ENCODE measurements around the gene KCNIP3.
"Not testable (repeated sequence)": the region's sequence is repeated elsewhere in the genome, so short reads cannot be mapped to it uniquely, and the experiment has no call there.

KCNIP3 gene

GRCh38 chr2:95376311-95377215 lies 79.4 kb downstream of the KCNIP3 start:
- no peak for DNase-seq
- peaks cover 28% of the 10 kb centered on the region for H3K27me3 Mint-ChIP-seq
- H3K4me3 Mint-ChIP-seq, result no peak overlapping the region
- no peak overlapping the region for H3K27ac Mint-ChIP-seq
- H3K36me3 Mint-ChIP-seq (ENCODE audit: low read depth), result no peaks in the 10 kb centered on the region
- peaks cover 2% of the 10 kb centered on the region for H3K9me3 Mint-ChIP-seq
- H3K4me1 Mint-ChIP-seq (ENCODE audit: low read depth), result peaks cover 4% of the 10 kb centered on the region

GRCh38 chr2:95377216-95378123 lies 80.3 kb downstream of the KCNIP3 start:
- H3K27ac Mint-ChIP-seq, result no peak overlapping the region
- peaks cover 4% of the 10 kb centered on the region for H3K4me1 Mint-ChIP-seq (ENCODE audit: low read depth)
- H3K9me3 Mint-ChIP-seq, result no peaks in the 10 kb centered on the region
- H3K27me3 Mint-ChIP-seq, result peaks cover 26% of the 10 kb centered on the region
- H3K4me3 Mint-ChIP-seq, result no peak overlapping the region
- H3K36me3 Mint-ChIP-seq (ENCODE audit: low read depth), result no peaks in the 10 kb centered on the region
- DNase-seq, result no peak

GRCh38 chr2:95378281-95378680 lies 81.1 kb downstream of the KCNIP3 start:
- not testable (repeated sequence) for H3K4me1 Mint-ChIP-seq (ENCODE audit: low read depth); H3K36me3 Mint-ChIP-seq (ENCODE audit: low read depth); H3K9me3 Mint-ChIP-seq; H3K4me3 Mint-ChIP-seq; DNase-seq; H3K27ac Mint-ChIP-seq
- H3K27me3 Mint-ChIP-seq, result peaks cover 23% of the 10 kb centered on the region

GRCh38 chr2:95379371-95379831 lies 82.3 kb downstream of the KCNIP3 start:
- Mint-ChIP-seq H3K4me1 (ENCODE audit: low read depth) (peaks cover 4% of the 10 kb centered on the region), H3K9me3 (no peaks in the 10 kb centered on the region), H3K27ac (no peak overlapping the region), H3K36me3 (ENCODE audit: low read depth) (no peaks in the 10 kb centered on the region), H3K27me3 (peaks cover 27% of the 10 kb centered on the region), H3K4me3 (no peak overlapping the region)
- no peak for DNase-seq

- no peak overlapping the region for H3K4me3 Mint-ChIP-seq
- H3K27ac Mint-ChIP-seq, result no peak overlapping the region
- no peaks in the 10 kb centered on the region for H3K9me3 Mint-ChIP-seq
- DNase-seq, result no peak
- peaks cover under 1% of the 10 kb centered on the region for H3K4me1 Mint-ChIP-seq (ENCODE audit: low read depth)
- H3K27me3 Mint-ChIP-seq, result peaks cover 21% of the 10 kb centered on the region
- H3K36me3 Mint-ChIP-seq (ENCODE audit: low read depth), result no peaks in the 10 kb centered on the region
These were observed 83.1 kb downstream of the KCNIP3 start for GRCh38 chr2:95380280-95380679.

DNA sequence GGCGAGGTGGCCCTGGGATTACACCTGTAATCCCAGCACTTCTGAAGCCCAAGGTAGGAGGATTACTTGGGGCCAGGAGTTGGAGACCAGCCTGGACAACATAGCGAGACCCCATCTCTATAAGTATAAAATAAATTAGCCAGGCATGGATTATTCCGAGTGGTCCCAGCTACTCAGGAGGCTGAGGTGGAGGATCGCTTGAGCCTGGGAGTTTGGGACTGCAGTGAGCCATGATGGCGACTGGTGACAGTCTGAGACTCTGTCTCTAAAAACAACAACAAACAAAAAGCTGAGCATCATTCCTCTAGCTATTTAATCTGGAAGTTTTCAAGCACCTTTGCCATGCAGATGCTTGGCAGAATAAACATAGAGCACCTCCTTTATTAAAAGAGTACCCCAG lies 83.6 kb downstream of the KCNIP3 start:
- no peak for DNase-seq
- H3K9me3 Mint-ChIP-seq, result no peaks in the 10 kb centered on the region
- no peaks in the 10 kb centered on the region for H3K36me3 Mint-ChIP-seq (ENCODE audit: low read depth)
- H3K4me1 Mint-ChIP-seq (ENCODE audit: low read depth), result no peaks in the 10 kb centered on the region
- no peak overlapping the region for H3K4me3 Mint-ChIP-seq
- no peak overlapping the region for H3K27ac Mint-ChIP-seq
- H3K27me3 Mint-ChIP-seq, result peaks cover 18% of the 10 kb centered on the region

DNA sequence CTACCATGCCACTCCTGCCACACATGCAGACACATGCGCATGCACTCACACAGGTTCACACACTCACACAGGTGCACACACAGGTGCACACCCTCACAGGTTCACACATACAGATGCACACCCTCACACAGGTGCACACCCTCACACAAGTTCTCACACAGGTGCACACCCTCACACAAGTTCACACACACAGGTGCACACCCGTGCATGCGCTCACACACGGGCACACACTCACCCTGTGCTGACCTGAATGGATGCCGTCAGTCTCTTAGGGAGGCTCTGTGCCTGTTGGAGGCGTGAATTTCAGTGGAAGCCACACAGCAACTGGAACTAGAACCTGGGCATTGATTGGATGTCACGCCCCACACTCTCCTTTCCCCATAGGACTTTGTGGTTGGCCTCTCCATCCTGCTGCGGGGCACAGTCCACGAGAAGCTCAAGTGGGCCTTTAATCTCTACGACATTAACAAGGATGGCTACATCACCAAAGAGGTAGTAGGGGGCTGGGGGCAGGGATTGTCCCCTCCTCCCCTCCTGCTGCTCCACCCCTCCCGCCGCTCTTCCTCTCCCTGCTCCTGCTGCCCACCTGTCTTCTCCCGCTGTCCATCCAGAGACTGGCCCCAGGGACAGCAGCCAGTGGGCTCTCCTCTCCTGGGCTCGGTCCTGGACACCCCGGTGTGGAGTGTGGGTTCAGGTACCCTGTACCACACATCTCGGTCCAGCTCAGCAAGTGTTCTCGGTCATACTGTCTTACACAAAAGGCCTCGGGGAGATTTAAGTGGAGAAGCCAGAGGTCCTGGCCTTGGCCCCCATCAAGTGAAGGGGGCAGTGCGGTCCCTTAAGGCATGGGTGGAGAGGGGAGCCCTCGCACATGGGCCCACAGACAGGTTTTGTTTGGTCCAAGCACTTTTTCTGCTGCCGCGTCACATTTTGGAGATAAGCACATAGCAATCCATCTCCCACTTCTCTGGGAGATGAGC lies 84.4 kb downstream of the KCNIP3 start:
- H3K36me3 Mint-ChIP-seq (ENCODE audit: low read depth), result no peaks in the 10 kb centered on the region
- no peak overlapping the region for H3K27ac Mint-ChIP-seq
- H3K4me1 Mint-ChIP-seq (ENCODE audit: low read depth), result no peaks in the 10 kb centered on the region
- DNase-seq, result no peak
- H3K27me3 Mint-ChIP-seq, result peaks cover 14% of the 10 kb centered on the region
- H3K4me3 Mint-ChIP-seq, result no peak overlapping the region
- H3K9me3 Mint-ChIP-seq, result no peaks in the 10 kb centered on the region

- H3K9me3 Mint-ChIP-seq, result no peaks in the 10 kb centered on the region
- H3K27ac Mint-ChIP-seq, result no peak overlapping the region
- no peaks in the 10 kb centered on the region for H3K36me3 Mint-ChIP-seq (ENCODE audit: low read depth)
- H3K27me3 Mint-ChIP-seq, result peaks cover 10% of the 10 kb centered on the region
- DNase-seq, result no peak
- H3K4me1 Mint-ChIP-seq (ENCODE audit: low read depth), result no peaks in the 10 kb centered on the region
- H3K4me3 Mint-ChIP-seq, result no peak overlapping the region
These were observed 85.0 kb downstream of the KCNIP3 start for GRCh38 chr2:95382192-95382591.

DNA sequence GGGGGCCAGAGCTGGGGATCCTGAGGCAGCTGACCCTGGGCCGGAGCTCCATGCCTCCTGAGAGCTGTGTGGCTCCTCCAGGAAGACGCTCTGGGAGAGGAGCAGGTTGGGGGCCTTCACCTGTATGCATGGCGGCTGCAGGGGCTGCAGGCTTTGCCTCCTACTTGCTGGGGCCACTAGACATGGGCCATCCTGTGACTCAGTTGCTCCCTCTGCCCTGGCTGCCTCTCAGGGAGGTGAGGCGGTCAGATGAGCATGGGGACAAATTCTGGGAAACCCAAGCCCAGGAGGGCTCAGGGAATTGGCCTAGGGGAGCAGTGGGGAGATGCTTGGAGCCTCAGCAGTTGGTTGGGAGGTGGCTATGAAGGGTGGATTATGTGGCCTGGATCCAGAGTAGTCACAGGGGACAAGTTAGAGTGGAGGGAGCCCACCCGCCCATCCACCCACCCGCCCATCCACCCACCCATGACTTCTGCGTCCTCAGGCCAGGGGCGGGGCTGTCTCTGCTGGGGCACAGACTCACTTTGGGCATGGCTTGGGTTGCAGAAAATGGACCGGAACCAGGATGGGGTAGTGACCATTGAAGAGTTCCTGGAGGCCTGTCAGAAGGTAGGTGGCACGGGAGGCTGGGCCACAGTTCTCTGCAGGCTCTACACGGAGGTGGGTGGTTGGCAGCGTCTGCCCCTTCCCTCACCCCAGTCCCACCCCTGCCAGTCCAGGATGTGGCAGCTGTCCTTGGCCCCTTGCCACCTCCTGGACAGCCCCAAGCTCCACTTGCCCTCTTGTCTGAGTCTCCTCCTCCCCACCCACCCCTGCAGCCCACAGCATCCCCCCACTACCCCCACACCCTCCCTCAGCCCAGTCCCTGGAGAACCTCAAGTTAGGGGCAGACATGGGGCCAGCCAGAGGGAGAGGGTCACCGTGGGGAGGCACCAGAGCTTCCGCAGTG lies 85.8 kb downstream of the KCNIP3 start:
- no peak overlapping the region for H3K4me3 Mint-ChIP-seq
- H3K9me3 Mint-ChIP-seq, result no peaks in the 10 kb centered on the region
- no peak for DNase-seq
- H3K27me3 Mint-ChIP-seq, result peaks cover 12% of the 10 kb centered on the region
- no peaks in the 10 kb centered on the region for H3K36me3 Mint-ChIP-seq (ENCODE audit: low read depth)
- H3K4me1 Mint-ChIP-seq (ENCODE audit: low read depth), result no peaks in the 10 kb centered on the region
- H3K27ac Mint-ChIP-seq, result no peak overlapping the region

- no peak overlapping the region for H3K27ac Mint-ChIP-seq
- no peaks in the 10 kb centered on the region for H3K4me1 Mint-ChIP-seq (ENCODE audit: low read depth)
- no peaks in the 10 kb centered on the region for H3K9me3 Mint-ChIP-seq
- DNase-seq, result no peak
- peaks cover 13% of the 10 kb centered on the region for H3K27me3 Mint-ChIP-seq
- H3K36me3 Mint-ChIP-seq (ENCODE audit: low read depth), result no peaks in the 10 kb centered on the region
- no peak overlapping the region for H3K4me3 Mint-ChIP-seq
These were observed 86.5 kb downstream of the KCNIP3 start for GRCh38 chr2:95383635-95384027.

DNA sequence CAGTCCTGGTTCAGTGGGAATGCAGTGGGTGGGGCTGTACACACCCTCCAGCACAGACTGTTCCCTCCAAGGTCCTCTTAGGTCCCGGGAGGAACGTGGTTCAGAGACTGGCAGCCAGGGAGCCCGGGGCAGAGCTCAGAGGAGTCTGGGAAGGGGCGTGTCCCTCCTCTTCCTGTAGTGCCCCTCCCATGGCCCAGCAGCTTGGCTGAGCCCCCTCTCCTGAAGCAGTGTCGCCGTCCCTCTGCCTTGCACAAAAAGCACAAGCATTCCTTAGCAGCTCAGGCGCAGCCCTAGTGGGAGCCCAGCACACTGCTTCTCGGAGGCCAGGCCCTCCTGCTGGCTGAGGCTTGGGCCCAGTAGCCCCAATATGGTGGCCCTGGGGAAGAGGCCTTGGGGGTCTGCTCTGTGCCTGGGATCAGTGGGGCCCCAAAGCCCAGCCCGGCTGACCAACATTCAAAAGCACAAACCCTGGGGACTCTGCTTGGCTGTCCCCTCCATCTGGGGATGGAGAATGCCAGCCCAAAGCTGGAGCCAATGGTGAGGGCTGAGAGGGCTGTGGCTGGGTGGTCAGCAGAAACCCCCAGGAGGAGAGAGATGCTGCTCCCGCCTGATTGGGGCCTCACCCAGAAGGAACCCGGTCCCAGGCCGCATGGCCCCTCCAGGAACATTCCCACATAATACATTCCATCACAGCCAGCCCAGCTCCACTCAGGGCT lies 87.9 kb downstream of the KCNIP3 start:
- H3K27ac Mint-ChIP-seq, result no peak overlapping the region
- H3K9me3 Mint-ChIP-seq, result no peaks in the 10 kb centered on the region
- H3K27me3 Mint-ChIP-seq, result peaks cover 15% of the 10 kb centered on the region
- peaks cover 3% of the 10 kb centered on the region for H3K4me1 Mint-ChIP-seq (ENCODE audit: low read depth)
- no peak for DNase-seq
- H3K4me3 Mint-ChIP-seq, result no peak overlapping the region
- H3K36me3 Mint-ChIP-seq (ENCODE audit: low read depth), result no peaks in the 10 kb centered on the region

DNA sequence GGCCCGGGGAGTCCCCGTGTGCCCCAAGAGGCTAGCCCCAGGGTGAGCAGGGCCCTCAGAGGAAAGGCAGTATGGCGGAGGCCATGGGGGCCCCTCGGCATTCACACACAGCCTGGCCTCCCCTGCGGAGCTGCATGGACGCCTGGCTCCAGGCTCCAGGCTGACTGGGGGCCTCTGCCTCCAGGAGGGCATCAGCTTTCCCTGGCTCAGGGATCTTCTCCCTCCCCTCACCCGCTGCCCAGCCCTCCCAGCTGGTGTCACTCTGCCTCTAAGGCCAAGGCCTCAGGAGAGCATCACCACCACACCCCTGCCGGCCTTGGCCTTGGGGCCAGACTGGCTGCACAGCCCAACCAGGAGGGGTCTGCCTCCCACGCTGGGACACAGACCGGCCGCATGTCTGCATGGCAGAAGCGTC lies 88.4 kb downstream of the KCNIP3 start:
- Mint-ChIP-seq H3K27me3 (peaks cover 15% of the 10 kb centered on the region), H3K4me3 (no peak overlapping the region), H3K9me3 (no peaks in the 10 kb centered on the region), H3K4me1 (ENCODE audit: low read depth) (peaks cover 3% of the 10 kb centered on the region), H3K27ac (no peak overlapping the region), H3K36me3 (ENCODE audit: low read depth) (no peaks in the 10 kb centered on the region)
- no peak for DNase-seq

DNA sequence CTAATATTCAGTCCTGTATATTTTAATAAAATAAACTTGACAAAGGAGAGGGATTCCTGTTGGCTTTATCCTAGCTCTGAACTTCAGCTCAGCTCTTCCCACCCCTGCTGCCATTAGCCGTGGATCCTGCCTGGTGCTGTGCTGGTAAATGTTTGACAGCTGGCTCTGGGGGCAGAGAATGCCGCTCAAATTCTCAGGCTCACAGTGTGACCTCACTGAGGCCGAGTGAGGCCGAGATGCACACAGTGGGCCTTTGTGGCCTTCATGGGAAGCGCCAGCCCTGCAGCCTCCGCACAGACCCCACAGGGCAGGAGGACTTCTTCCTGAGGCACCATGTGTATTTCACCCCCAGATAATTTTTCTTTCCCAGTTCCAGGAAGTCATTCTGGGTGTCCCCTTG lies 88.9 kb downstream of the KCNIP3 start:
- Mint-ChIP-seq H3K4me1 (ENCODE audit: low read depth) (peaks cover 3% of the 10 kb centered on the region), H3K27me3 (peaks cover 15% of the 10 kb centered on the region), H3K4me3 (no peak overlapping the region), H3K9me3 (no peaks in the 10 kb centered on the region), H3K36me3 (ENCODE audit: low read depth) (no peaks in the 10 kb centered on the region), H3K27ac (no peak overlapping the region)
- DNase-seq, result no peak
